HG02623 (cell line): ENCODE results near the gene SARS2.
"Not testable (repeated sequence)": the region's sequence is repeated elsewhere in the genome, so short reads cannot be mapped to it uniquely, and the experiment has no call there.

ENCODE experiments used
- ATAC-seq: cut with Tn5 transposase; IDR thresholded peaks from one replicate; pipeline ENCODE4 v1.9.1; 2021; ENCODE audit warnings: moderate library complexity; ENCODE audit not compliant: unreplicated experiment

The SARS2 gene

GRCh38 chr19:38898788-38899446 is 31.6 kb downstream of the SARS2 start:
- no peak for ATAC-seq

DNA sequence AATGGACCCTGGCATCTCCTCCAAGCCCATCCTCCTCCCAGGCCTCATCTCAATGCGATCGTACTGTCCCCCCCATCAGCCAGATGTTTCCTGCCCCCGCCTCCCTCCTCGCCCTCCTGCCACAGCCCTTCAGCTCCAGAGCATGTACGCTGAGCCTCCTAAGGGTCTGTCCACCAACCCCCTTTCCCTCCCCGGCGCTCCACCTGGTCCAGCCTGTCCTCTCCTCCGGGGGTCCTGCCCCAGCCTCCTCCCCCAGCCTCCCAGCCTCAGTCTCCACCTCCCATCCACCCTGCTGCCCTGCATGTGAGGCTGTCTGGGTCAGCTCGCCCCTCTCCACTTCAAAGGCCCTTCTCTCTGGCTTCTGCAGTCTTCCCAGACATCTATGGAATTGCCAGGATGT is 35.6 kb downstream of the SARS2 start:
- ATAC-seq, result no peak

- no peak for ATAC-seq
Measured at GRCh38 chr19:38893341-38893771, 37.2 kb downstream of the SARS2 start.

DNA sequence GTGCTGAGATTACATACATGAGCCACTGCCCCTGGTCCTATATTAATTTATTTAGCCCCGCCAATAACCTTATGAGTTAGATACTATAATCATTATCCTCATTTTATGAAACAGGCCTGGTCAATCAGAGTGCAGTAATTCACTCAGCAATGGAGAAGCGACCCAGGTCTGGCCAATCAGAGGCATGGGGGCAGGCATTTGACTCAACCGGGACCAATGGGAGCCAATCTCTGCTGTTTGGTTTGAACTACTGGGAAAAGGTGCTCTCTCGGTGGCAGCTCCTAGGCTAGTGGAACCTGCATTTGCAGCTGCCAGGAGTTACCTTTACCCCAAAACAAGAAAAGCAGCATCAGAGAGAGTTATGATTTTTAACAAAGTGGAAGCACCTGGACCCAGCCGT is 37.7 kb downstream of the SARS2 start:
- no peak for ATAC-seq

DNA sequence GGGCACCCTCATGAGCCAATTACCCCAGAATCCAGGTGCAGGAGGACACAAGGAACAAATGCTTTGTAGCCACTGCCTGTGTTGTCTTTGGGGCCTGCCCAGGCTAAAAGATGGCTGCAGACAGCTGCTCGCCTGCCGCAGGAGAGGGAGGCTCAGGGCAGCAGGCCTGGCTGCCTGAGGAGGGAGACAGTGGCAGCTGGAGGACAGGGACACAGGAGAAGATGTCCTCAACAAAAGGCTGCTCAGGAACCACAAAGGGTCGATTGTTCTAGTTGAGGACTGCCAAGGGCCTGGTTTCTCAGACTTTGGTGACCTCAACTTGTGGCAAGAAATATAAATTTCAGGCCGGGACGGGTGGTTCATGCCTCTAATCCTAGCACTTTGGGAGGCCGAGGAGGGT is 38.8 kb downstream of the SARS2 start:
- ATAC-seq, result no peak

- no peak for ATAC-seq
Measured at GRCh38 chr19:38890686-38891085, 39.9 kb downstream of the SARS2 start.

- ATAC-seq, result no peak
Measured at GRCh38 chr19:38889803-38890202, 40.8 kb downstream of the SARS2 start.

- no peak for ATAC-seq
Measured at GRCh38 chr19:38888876-38889275, 41.7 kb downstream of the SARS2 start.

DNA sequence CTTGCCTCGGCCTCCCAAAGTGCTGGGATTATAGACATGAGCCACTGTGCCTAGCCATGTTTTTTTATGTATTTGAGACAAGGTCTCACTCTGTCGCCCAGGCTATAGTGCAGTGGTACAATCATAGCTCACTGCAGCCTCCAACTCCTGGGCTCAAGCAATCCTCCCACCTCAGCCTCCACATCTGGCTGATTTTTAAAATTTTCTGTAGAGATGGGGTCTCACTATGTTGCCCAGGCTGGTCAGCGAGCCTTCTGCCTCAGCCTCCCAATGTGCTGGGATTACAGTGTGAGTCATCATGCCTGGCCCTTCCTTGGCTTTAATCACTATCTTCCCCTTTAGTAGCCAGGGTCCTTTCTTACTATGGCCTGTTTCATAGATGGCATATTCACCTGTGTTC is 45.9 kb downstream of the SARS2 start:
- not testable (repeated sequence) for ATAC-seq

DNA sequence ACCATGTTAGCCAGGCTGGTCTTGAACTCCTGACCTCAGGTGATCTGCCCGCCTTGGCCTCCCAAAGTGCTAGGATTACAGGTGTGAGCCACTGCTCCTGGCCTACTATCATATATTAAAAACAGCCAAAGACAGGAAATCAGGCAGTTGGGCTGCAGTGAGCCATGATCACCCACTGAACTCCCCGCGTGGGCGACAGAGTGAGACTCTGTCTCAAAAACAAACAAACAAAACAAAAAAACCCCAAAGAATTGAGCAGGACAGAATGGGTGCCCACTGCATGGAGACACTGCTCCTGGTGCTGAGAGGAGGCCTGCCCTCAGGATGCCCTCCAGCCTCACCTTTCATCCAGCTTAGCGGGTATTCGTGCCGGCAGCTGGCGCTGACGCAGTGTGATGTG is 47.3 kb downstream of the SARS2 start:
- no peak for ATAC-seq

DNA sequence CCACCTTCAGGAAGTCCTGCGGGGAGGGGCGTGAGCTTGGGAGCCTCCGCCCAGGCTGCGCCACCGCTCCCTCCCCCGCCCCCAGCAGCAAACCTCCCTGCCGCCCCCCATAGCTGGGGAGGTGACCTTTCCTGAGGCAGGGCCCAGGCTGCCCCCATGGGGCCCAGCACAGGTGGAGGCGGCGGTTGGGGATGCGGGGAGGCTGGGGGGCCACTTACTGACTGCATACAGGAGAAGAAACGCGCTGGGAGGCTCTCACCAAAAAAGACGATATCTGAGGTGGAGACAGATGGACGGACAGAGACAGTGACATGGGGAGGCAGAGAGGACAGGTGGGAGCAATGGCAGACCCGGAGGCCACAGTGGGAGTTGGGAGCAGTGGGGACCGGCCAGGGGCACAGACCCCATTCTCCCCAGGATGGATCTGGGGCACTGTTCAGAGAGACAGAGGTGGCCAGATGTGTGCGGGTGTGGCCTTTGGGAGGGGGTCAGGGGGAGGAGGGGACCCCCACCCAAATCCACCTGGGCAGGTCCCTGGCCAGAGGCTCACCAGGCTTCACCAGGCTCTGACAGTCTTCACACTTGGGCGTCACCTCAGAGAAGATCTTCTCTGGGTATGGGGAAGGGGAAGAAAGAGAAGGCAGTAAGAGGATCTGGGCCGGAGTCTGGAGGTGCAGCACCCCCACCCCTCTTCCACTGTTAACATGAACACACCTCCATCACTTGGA is 49.5 kb downstream of the SARS2 start:
- no peak for ATAC-seq

- ATAC-seq, result no peak
Measured at GRCh38 chr19:38880076-38880881, 50.3 kb downstream of the SARS2 start.

DNA sequence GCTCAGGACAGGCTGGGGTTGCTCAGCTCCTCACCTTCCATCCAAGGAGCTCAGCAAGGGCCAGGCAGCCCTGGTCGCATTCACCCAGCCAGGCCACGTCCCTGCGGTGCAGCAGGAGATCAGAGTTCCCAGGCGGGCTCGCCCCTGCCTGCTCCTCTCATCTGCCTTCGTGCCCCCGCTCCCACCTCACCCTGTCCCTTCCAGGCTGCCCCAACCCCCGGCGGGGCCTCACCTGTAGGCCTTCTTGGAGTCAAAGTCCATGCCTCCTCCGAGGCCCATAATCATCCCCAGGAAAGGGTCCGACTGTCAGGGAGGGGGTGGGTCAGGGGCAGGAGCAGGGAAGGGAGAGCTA is 51.2 kb downstream of the SARS2 start:
- ATAC-seq, result no peak

DNA sequence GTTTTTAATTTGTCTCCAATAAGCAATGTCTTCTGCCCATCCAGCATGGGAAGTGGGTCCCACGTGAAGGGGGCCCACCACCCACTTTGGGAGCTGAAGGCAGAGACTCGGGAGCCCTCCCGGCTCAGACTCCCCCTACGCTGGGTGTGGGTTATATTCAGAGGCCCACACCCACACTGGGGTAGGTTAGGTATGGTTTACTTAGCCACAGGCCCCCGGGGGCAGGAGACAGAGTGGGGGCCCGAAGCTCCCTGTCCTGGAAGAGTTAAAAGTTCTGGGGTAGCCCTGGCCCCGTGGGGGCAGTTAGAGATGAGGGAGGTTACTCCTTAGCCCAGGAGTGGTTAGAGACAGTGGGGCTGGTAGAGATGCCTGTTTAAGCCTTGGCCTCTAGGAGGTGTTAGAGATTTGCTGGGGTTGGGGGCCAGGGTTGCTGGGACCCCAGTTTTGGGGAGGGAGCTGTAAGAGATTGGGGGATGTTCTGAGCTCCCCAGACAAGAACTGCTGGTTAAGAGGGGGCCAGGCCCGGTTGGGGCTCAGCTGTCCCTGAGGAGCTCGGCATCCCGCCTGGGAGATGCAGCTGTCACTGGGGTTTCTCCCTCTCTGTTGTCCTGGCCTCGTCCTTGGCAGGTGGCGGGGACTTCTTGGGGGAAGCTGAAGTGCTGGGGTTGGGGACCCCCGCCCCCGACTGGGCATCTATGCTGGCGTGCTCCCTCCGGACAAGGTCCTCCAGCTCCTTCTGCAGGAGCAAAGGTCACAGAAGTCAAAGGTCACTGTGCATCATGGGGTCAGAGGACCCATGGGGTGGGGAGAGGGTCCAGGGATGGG is 51.8 kb downstream of the SARS2 start:
- ATAC-seq, result no peak

GRCh38 chr19:38877781-38878574 is 52.6 kb downstream of the SARS2 start, which contains the start of gene RINL:
TSS of gene RINL (minus strand) at chr19:38878275. CDS start at chr19:38876742, 1,533 bp downstream.
- ATAC-seq, result no peak

- no peak for ATAC-seq
Measured at GRCh38 chr19:38875656-38876395, 54.7 kb downstream of the SARS2 start.

DNA sequence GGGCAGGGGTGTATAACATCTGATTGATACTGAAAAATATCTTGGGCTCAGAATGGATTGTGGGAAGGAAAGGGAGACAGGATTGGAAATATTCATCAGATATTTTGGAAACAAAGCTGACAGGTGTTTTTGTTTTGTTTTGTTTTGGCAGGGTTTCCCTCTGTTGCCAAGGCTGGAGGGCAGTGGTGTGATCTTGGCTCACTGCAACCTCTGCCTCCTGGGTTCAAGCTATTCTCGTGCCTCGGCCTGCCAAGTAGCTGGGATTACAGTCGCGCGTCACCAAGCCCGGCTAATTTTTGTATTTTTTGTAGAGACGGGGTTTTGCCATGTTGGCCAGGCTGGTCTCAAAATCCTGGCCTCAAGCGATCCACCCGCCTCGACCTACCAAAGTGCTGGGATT is 57.2 kb downstream of the SARS2 start:
- not testable (repeated sequence) for ATAC-seq

GRCh38 chr19:38870612-38871011 is 60.0 kb downstream of the SARS2 start:
- ATAC-seq, result no peak

- ATAC-seq, result peak; percentile 69
Measured at GRCh38 chr19:38869836-38870607, 60.5 kb downstream of the SARS2 start.
